H1 (cell line): ENCODE data around the gene SORBS1. TPM values are rescaled to one million over a fixed set of nuclear protein-coding genes. Genes with fewer than 3 reads are reported as not detected.

ENCODE experiments used
- CTCF ChIA-PET: fragments of 300-600 bp; sonication (Branson Sonifier 250); formaldehyde crosslinking; loops from one replicate; lab custom pipeline; 2021; ENCODE audit not compliant: partially characterized antibody; lab: Charles Lee
- POLR2A ChIA-PET: fragments of 300-600 bp; sonication (Branson Sonifier 250); formaldehyde crosslinking; loops from one replicate; lab custom pipeline; 2021; ENCODE audit warnings: inconsistent platforms; ENCODE audit not compliant: partially characterized antibody; lab: Charles Lee
- DNase-seq, 2 experiments: peaks; one replicate each; pipeline versions ENCODE4 v3.0.0 to v3.0.0-alpha.2; 2010 to 2022; ENCODE audit warnings: low spot score in 2 of 2, low read depth in 1 of 2, mixed read lengths in 1 of 2
- FAIRE-seq: peaks from 2 replicates; lab custom pipeline; 2011; peaks lifted over from hg19 to GRCh38; lab: Jason Lieb, UNC
- H2AFZ ChIP-seq: 2 replicates; pipeline ENCODE4 v1.8.1; 2012; ENCODE audit warnings: low read length, inconsistent platforms
- H2AK5ac ChIP-seq: 2 replicates; pipeline ENCODE4 v1.6.1; 2013; ENCODE audit warnings: low read depth, low read length
- H2BK120ac ChIP-seq: replicated peaks from 2 replicates; pipeline ENCODE3; 2013; ENCODE audit warnings: low read depth, low read length, inconsistent platforms
- H2BK12ac ChIP-seq: 2 replicates; pipeline ENCODE4 v1.6.1; 2013; ENCODE audit warnings: low read depth, low read length
- H2BK15ac ChIP-seq: 2 replicates; pipeline ENCODE4 v1.6.1; 2013; ENCODE audit warnings: low read length
- H2BK20ac ChIP-seq: 2 replicates; pipeline ENCODE4 v1.6.1; 2013; ENCODE audit warnings: low read length
- H2BK5ac ChIP-seq: 2 replicates; pipeline ENCODE4 v1.6.1; 2013; ENCODE audit warnings: low read depth, low read length
- H3K14ac ChIP-seq: 2 replicates; pipeline ENCODE4 v1.6.1; 2013; ENCODE audit warnings: inconsistent platforms; ENCODE audit not compliant: insufficient read length
- H3K18ac ChIP-seq: 2 replicates; pipeline ENCODE4 v1.6.1; 2013; ENCODE audit warnings: low read length; ENCODE audit errors: extremely low read depth
- H3K23ac ChIP-seq: 2 replicates; pipeline ENCODE4 v1.6.1; 2013; ENCODE audit warnings: inconsistent platforms; ENCODE audit not compliant: insufficient read length
- H3K23me2 ChIP-seq: 2 replicates; pipeline ENCODE4 v1.6.1; 2013; ENCODE audit warnings: low read depth, low read length
- H3K27ac ChIP-seq: 2 replicates; pipeline ENCODE4 v1.6.1; 2011; ENCODE audit warnings: low read depth, low read length, inconsistent platforms
- H3K27me3 ChIP-seq, 4 experiments: replicated peaks in 1 of 4; 1 replicate in 1 of 4; 2 replicates in 3 of 4; pipeline versions ENCODE4 v1.6.1 to v1.8.1; 2011 to 2013; ENCODE audit warnings: low read length in 3 of 4, mild to moderate bottlenecking in 3 of 4, inconsistent platforms in 2 of 4, mixed read lengths in 2 of 4, moderate library complexity in 1 of 4; ENCODE audit not compliant: control insufficient read depth in 3 of 4, insufficient read depth in 3 of 4; ENCODE audit errors: extremely low read depth in 1 of 4
- H3K36me3 ChIP-seq, 4 experiments: 2 replicates each; pipeline versions ENCODE4 v1.6.1 to v1.8.1; 2011 to 2013; ENCODE audit warnings: mild to moderate bottlenecking in 4 of 4, low read length in 3 of 4, moderate library complexity in 2 of 4, control low read depth in 1 of 4, inconsistent platforms in 1 of 4; ENCODE audit not compliant: insufficient read depth in 4 of 4, control insufficient read depth in 2 of 4
- H3K4ac ChIP-seq: replicated peaks from 2 replicates; pipeline ENCODE3; 2013; ENCODE audit warnings: low read length, low read depth, mixed read lengths, inconsistent platforms; ENCODE audit not compliant: insufficient read length
- H3K4me1 ChIP-seq, 4 experiments: replicated peaks in 1 of 4; 1 replicate in 1 of 4; 2 replicates in 3 of 4; pipeline versions ENCODE4 v1.6.1 to v1.8.1; 2011 to 2013; ENCODE audit warnings: low read length in 3 of 4, inconsistent platforms in 2 of 4, mixed read lengths in 1 of 4; ENCODE audit not compliant: insufficient read depth in 4 of 4, control insufficient read depth in 3 of 4
- H3K4me2 ChIP-seq, 2 experiments: 2 replicates each; pipeline versions ENCODE4 v1.6.1 to v1.8.1; 2011 to 2013; ENCODE audit warnings: low read depth in 2 of 2, low read length in 2 of 2, control low read depth in 1 of 2, inconsistent platforms in 1 of 2, mild to moderate bottlenecking in 1 of 2; ENCODE audit not compliant: insufficient read depth in 1 of 2
- H3K4me3 ChIP-seq, 4 experiments: fragments of 200-600, 300-600 bp in 1 of 4; sonication (generic), shearing (Covaris generic), sonication (Bioruptor Twin) in 1 of 4; 2 replicates each; pipeline versions ENCODE4 v1.5.1 to v1.8.1; 2011 to 2016; ENCODE audit warnings: low read length in 4 of 4, low read depth in 3 of 4, control low read depth in 2 of 4, inconsistent platforms in 2 of 4, mild to moderate bottlenecking in 2 of 4, mixed read lengths in 1 of 4, moderate library complexity in 1 of 4; ENCODE audit not compliant: insufficient read depth in 2 of 4; ENCODE audit errors: extremely low read depth in 1 of 4
- H3K56ac ChIP-seq: replicated peaks from 2 replicates; pipeline ENCODE3; 2013; ENCODE audit warnings: low read depth, mild to moderate bottlenecking, mixed read lengths, low read length, inconsistent platforms; ENCODE audit not compliant: insufficient read length
- H3K79me1 ChIP-seq: 2 replicates; pipeline ENCODE4 v1.6.1; 2013; ENCODE audit warnings: low read depth, low read length, control low read depth
- H3K79me2 ChIP-seq, 2 experiments: 2 replicates each; pipeline versions ENCODE4 v1.6.1 to v1.8.1; 2012 to 2013; ENCODE audit warnings: low read length in 2 of 2, mild to moderate bottlenecking in 2 of 2, inconsistent platforms in 1 of 2; ENCODE audit not compliant: insufficient read depth in 2 of 2, control insufficient read depth in 1 of 2
- H3K9ac ChIP-seq, 4 experiments: replicated peaks in 1 of 4; 1 replicate in 1 of 4; 2 replicates in 3 of 4; pipeline versions ENCODE4 v1.6.1 to v1.8.1; 2011 to 2013; ENCODE audit warnings: low read depth in 3 of 4, low read length in 3 of 4, control low read depth in 2 of 4, mild to moderate bottlenecking in 2 of 4, moderate library complexity in 2 of 4, inconsistent platforms in 1 of 4; ENCODE audit errors: extremely low read depth in 1 of 4
- H3K9me3 ChIP-seq, 2 experiments: 2 replicates each; pipeline versions ENCODE4 v1.6.1 to v1.8.1; 2012 to 2013; ENCODE audit warnings: mild to moderate bottlenecking in 2 of 2, moderate library complexity in 2 of 2, control low read depth in 1 of 2, inconsistent platforms in 1 of 2, low read depth in 1 of 2, low read length in 1 of 2, mixed read lengths in 1 of 2; ENCODE audit not compliant: insufficient read depth in 2 of 2
- H4K20me1 ChIP-seq, 2 experiments: replicated peaks in 1 of 2; 2 replicates each; pipeline versions ENCODE3 to v1.8.1; 2011 to 2013; ENCODE audit warnings: inconsistent platforms in 2 of 2, low read length in 2 of 2, mild to moderate bottlenecking in 1 of 2; ENCODE audit not compliant: insufficient read depth in 2 of 2, control insufficient read depth in 1 of 2
- H4K5ac ChIP-seq: 2 replicates; pipeline ENCODE4 v1.6.1; 2013; ENCODE audit warnings: low read length, low read depth, mixed read lengths, inconsistent platforms; ENCODE audit not compliant: insufficient read length
- H4K8ac ChIP-seq: 2 replicates; pipeline ENCODE4 v1.8.0; 2013; ENCODE audit warnings: mild to moderate bottlenecking, moderate library complexity, low read length, inconsistent platforms; ENCODE audit not compliant: insufficient read depth; ENCODE audit errors: extremely low read depth
- H4K91ac ChIP-seq: replicated peaks from 2 replicates; pipeline ENCODE3; 2013; ENCODE audit warnings: low read length, mixed read lengths, inconsistent platforms; ENCODE audit not compliant: insufficient read length
- POU5F1 ChIP-seq: IDR thresholded peaks from 2 replicates; pipeline ENCODE4 v1.6.1; 2011; ENCODE audit warnings: low read depth, mild to moderate bottlenecking, low read length, moderate library complexity
- TCF12 ChIP-seq: IDR thresholded peaks from 2 replicates; pipeline ENCODE4 v1.6.1; 2011; ENCODE audit warnings: low read depth, mild to moderate bottlenecking, low read length
- TEAD4 ChIP-seq: IDR thresholded peaks from 2 replicates; pipeline ENCODE4 v1.6.1; 2012; ENCODE audit warnings: low read depth, low read length, inconsistent platforms, mixed read lengths
- WGBS, 2 experiments: shearing (Covaris generic) in 1 of 2; methylation state at CpG; one replicate each; pipeline versions ENCODE4 v1.1.6 to v1.1.7; 2013 to 2015; ENCODE audit warnings: low lambda C conversion rate in 2 of 2, mixed read lengths in 2 of 2, inconsistent platforms in 1 of 2, low coverage in 1 of 2, missing lambda C conversion rate in 1 of 2; ENCODE audit not compliant: insufficient replicate concordance in 2 of 2, insufficient coverage in 1 of 2, insufficient read length in 1 of 2; ENCODE audit errors: extremely low coverage in 1 of 2, missing lambda C conversion rate in 1 of 2; 5-methylcytosine and 5-hydroxymethylcytosine counted together
- polyA plus RNA-seq, 7 experiments: library from polyadenylated mRNA; depleted of rRNA in 3 of 7; stranded (reverse) in 5 of 7; unstranded in 2 of 7; fragments of >200 nt in 5 of 7; fragments of 200-250 nt in 2 of 7; gene quantifications; 1 replicate in 5 of 7; 2 replicates in 1 of 7; 4 replicates in 1 of 7; pipeline versions ENCODE4 v1.2.1 to v1.2.3, GENCODE V29; 2011 to 2013; ENCODE audit warnings: missing spikeins in 2 of 7, mixed read lengths in 2 of 7
- total RNA-seq: library from RNA; stranded (reverse); fragmentation: NEBNext Ultra II Directional; extraction: Animal tissue kit (Norgen Biotek cat#: 25700); gene quantifications from 2 replicates; pipeline ENCODE4 v1.2.1, GENCODE V29; 2021

Gene SORBS1
- total and polyA plus RNA-seq, 2 of the 8 experiments (the other 6 are each of a cell fraction or from before 2014, with no cell fraction given): 16.0 to 35.0 TPM

- H3K18ac ChIP-seq: no peak overlapping the region
- H2AFZ ChIP-seq: no peak overlapping the region
- H3K9me3 ChIP-seq: no peaks in the 10 kb centered on the region
- H3K23ac ChIP-seq: no peak overlapping the region
- TF ChIP-seq POU5F1 (no peak), TCF12 (no peak), TEAD4 (no peak)
- ChIA-PET CTCF (no interaction called here), POLR2A (interaction anchor here (0.7 kb wide), 1 partner anchor 335 kb away, joined by 3 read pairs; no protein-coding TSS in a partner anchor)
- H3K27ac ChIP-seq: no peak overlapping the region
- H2BK15ac ChIP-seq: no peak overlapping the region
- H3K23me2 ChIP-seq: no peaks in the 10 kb centered on the region
- FAIRE-seq: no peak
- no peak overlapping the region for H3K4me3 ChIP-seq
- no peaks in the 10 kb centered on the region for H3K27me3 ChIP-seq
- H2BK5ac ChIP-seq: no peak overlapping the region
- no peak overlapping the region for H3K9ac ChIP-seq
- no peak overlapping the region for H4K5ac ChIP-seq
- H3K79me1 ChIP-seq: no peaks in the 10 kb centered on the region
- H2BK120ac ChIP-seq: no peak overlapping the region
- DNase-seq: no peak
- H4K20me1 ChIP-seq: no peaks in the 10 kb centered on the region
- no peak overlapping the region for H4K8ac ChIP-seq
- H3K56ac ChIP-seq: no peak overlapping the region
- H2BK20ac ChIP-seq: no peak overlapping the region
- 93% methylated on average over 11 of the region's 11 CpGs; no CpG with 5 or more reads in 1 of the 2 experiments for WGBS, 2 experiments
- H3K4ac ChIP-seq: no peak overlapping the region
- H3K79me2 ChIP-seq: no peaks in the 10 kb centered on the region
- H3K4me2 ChIP-seq: no peak overlapping the region
- H3K14ac ChIP-seq: no peak overlapping the region
- no peak overlapping the region for H2BK12ac ChIP-seq
- peaks cover 0 to 2% (median 0%) of the 10 kb centered on the region in 4 experiments; a peak in 1 of 7 replicates for H3K4me1 ChIP-seq
- H3K36me3 ChIP-seq: peaks cover 0 to 4% (median 0%) of the 10 kb centered on the region in 4 experiments; a peak in 2 of 8 replicates
- H2AK5ac ChIP-seq: no peak overlapping the region
- H4K91ac ChIP-seq: no peak overlapping the region
Measured at GRCh38 chr10:95324436-95325268, 236.5 kb downstream of the SORBS1 start.
